ENCODE measurements around the gene CCR9.

The CCR9 gene

DNA sequence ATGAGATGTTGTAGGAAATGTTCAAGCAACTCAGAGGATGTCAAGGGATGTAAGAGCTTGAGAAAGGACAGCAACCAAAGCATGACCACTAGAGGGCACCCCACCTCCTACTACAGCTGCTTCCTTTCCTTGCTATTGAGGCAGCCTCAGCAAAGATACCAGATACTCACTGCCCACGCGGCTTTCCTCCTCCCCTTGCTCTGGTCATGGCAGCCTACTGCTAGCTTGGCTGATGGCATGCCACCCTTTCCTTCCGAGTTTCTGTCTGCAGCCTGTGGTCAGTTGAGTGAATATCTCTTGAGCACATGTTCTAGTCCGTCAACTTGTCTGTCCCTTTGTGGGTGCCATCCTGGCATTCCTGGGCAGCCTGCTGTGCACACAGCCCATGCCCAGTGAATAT is 52.5 kb downstream of the CCR9 start:
- DNase-seq: peak; percentile 48 to 89

DNA sequence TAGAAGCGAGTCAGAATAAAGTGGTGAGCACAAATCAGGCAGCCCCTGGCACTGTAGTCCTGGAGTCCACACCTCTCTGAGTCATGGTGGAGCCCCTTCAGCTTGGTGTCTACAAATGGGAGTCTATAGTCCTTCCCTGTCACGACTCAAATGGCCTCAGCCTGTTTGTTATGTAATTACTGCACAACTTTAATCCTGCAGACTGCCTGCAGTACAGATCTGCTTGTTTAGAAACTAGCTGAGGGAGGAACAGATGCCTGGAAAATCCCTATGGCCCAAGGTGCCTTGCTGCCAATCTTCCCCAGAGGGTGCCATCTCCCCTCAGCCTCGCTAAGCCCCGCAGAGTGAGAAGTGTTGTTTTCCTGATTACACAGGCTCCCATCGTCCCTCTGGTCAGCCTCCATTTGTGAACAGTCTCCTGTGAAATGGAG is 53.0 kb downstream of the CCR9 start:
- DNase-seq: no peak

DNA sequence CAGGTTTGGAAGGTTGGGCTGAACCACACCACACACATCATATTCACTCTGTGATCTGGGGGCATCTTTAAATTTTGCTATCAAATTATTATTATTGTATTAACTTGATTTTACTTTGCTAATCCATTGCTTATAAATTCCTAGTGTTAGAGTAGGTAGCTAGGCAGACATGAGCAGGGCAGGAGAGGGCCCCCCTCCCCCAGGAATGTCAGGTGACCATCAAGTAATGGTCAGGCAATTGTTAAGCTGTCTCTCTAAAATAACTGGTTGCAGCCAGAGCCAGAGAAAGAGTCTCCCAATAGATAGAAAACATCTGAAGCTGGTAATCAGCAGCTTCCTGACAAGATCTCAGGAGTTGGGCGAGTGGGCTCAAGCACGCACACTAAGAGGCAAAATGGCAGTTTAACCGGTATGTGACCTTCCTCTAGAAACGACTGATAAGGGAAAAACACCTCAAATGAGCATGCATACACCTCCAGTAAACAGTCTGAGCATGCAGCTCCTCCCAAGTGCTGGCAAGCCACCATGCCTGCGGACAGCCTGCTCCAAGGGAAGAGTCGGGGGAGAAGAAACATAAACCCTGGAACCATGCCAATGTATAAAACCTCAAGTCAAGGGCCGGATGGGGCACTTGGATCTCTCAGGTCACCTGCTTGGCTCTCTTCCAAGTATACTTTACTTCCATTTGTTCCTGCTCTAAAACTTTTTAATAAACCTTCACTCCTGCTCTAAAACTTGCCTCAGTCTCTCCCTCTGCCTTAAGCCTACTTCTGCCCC is 53.8 kb downstream of the CCR9 start:
- no peak for DNase-seq

DNA sequence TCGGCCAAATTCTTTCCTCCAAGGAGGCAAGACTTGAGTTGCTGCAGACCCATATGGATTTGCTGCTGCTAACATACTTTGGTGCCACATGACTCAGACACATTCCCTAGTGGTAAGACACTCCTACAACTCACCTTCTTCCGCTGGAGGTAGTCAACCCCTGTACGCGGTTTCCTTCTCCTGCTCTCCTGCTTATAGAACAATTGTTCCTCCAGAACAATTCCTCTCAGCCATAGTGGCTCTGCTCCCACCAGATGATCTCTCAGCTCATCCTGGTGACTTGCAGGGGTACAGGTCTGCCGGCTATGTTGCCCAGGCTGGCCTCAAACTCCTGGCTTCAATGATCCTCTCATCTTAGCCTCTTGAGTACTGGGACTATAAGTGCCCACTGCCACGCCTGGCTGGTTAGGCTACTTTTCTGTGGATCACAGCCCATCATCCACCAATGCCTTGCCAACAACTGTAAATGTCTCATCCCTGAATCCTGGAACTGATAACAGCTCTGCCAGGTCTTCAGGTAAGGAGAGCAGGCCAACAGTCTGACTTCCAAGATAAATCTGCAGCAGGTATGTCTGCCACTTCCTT is 54.5 kb downstream of the CCR9 start:
- no peak for DNase-seq

DNA sequence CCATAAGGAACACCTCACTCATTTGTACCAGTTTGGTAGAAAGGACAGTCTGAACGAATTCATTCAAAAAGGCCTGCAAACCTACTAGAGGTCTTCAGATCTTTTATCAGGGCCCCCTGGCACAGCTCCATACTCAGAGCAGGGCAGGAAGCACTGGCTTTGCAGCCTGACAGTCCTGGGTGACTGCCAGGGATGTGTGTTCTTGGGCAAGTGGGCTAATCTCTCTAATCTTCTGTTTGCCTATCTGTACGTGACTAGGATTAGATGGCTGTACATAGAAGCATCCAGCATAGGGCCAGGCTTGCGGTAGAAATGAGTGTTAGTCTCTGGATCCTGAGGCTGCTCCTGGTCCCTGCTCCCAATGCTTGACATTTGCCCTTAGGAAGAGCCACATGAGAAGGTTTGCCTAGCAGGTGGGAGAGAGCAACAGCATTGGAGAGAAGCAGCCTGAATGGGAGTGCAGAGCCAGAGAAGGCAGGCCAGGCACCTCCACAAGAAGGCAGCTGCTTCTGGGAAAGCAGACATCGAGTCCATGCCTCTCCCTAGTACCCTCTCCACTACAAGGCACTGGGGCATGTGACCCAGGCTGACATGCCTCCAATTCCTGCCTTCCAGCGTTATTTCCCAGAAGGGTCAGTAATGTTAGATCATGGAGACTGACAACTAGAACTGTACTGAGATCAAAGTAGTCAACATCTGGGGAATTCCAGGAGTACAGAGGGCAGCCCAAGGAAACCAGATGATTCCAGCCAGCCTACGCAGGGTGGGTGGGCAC is 55.9 kb downstream of the CCR9 start:
- DNase-seq: no peak

DNA sequence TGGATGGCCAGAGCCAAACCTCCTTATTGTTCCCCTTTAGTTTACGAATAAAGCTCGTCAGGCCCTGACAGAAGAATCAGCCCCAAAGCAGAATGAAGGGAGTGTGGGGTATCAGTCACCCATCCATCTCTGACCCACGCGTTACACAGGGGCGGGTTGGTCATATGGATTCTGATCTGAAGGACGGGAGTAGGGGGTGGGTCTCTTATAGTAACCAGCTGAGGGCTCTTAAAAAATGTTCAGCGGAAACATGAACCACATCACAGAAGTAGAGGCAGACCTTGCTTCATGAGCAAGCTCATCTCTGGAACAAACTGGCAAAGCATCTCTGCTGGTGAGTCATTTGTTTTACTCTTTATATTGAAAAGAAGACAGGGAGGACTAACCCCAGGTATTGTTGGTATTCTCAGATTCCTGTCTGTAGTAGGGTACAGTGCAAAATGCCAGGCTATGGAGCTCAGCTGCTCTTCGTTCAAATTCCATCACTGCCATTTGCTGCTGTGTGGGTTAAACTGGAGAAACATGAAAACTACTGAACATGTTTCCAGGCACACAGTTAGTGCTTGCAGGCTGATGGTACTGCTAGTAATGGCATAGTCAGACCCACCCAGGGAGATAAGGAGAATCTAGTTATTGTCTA is 57.0 kb downstream of the CCR9 start, which contains the start of gene CXCR6:
Gene CXCR6 (plus strand): TSS at position 258 of the 640 bp plus-strand sequence. CDS start 3,018 bp downstream, outside the sequence.
- DNase-seq: no peak

DNA sequence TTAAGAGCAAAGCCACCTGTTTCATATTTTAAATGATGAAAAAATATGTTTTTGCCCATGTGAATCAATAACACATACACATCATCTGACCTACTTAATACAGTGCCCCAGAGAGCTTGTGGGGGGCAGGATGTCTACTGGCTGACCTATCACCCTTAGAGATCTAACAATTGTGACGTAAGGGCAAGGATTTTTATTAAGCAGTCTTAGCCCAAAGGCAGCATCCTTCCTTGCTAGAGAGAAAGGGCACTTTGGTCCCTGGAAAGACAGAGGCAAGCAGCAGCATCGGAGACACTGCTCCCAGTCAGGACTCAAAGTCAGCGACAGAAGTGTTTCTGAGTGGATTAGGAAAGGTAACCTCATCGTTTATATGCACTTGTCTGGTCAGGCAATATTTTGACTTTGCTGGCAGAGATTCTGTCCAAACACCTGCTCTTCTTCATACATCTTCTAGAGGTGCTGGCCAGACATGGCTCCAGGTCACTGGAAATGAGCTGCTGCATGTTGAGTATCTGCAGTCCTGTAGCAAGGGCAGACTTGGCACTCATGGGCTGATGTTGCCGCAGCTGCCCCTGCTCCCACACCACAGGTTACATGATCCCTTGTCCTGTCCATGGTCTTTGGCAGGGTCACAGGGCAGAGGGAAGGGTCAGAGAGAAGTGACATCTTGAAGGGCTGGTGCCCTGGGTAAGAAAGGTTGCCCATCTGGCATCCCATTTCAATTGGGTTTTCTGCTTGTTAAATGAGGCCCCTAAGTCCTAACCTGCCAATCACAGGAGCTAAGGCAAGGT is 58.7 kb downstream of the CCR9 start:
- DNase-seq: no peak

DNA sequence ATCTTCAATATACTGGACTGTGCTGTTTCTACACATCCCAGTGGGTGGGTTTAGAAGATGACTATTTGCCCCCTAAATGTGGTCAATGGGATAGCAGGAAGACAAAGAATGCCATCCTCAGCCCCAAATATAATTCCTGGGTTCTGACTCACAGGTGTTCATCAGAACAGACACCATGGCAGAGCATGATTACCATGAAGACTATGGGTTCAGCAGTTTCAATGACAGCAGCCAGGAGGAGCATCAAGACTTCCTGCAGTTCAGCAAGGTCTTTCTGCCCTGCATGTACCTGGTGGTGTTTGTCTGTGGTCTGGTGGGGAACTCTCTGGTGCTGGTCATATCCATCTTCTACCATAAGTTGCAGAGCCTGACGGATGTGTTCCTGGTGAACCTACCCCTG is 60.0 kb downstream of the CCR9 start:
- no peak for DNase-seq

DNA sequence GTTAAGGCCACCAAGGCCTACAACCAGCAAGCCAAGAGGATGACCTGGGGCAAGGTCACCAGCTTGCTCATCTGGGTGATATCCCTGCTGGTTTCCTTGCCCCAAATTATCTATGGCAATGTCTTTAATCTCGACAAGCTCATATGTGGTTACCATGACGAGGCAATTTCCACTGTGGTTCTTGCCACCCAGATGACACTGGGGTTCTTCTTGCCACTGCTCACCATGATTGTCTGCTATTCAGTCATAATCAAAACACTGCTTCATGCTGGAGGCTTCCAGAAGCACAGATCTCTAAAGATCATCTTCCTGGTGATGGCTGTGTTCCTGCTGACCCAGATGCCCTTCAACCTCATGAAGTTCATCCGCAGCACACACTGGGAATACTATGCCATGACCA is 60.5 kb downstream of the CCR9 start:
- no peak for DNase-seq

DNA sequence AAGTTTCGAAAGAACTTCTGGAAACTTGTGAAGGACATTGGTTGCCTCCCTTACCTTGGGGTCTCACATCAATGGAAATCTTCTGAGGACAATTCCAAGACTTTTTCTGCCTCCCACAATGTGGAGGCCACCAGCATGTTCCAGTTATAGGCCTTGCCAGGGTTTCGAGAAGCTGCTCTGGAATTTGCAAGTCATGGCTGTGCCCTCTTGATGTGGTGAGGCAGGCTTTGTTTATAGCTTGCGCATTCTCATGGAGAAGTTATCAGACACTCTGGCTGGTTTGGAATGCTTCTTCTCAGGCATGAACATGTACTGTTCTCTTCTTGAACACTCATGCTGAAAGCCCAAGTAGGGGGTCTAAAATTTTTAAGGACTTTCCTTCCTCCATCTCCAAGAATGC is 61.0 kb downstream of the CCR9 start:
- no peak for DNase-seq

DNA sequence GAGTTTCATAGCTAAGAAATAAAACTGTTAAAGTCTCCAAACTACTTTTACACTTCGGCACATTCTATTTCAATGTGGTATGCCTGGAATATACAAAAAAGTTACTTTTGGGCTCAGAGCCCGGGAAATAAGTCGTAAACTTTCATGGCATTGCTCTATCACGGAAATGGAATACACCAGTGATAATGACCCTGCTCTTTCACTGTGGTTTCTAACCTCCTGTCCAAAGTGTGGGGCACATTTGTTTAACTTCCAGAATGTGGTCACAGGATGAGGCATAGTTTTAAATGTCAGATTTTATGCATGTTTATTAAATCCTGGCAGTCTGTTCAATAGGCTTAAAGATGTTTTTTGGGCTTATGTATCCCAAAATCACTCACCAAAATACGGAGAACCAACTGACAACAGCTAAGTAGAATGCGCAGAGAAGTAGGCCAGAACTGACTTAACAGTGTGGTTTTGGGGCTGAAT is 62.0 kb downstream of the CCR9 start:
- DNase-seq: no peak

DNA sequence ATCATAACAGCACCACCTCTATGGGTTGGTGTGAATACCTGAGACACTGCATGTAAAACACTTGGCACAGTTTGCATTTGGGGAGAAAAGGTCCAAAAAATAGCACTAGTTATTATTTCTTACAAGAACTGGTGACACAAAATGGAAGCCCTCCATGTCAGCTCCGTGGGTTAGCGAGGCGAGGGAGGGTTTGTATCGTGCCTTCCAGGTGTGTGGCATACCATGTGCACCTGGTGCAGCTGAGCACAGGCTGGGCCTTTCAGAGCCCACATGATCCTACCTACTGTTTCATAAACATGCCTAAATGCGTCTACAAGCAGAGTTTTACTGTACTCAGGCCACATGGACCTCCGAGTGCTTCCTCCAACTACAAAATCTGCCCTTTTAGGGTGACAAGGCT is 62.5 kb downstream of the CCR9 start:
- no peak for DNase-seq

DNA sequence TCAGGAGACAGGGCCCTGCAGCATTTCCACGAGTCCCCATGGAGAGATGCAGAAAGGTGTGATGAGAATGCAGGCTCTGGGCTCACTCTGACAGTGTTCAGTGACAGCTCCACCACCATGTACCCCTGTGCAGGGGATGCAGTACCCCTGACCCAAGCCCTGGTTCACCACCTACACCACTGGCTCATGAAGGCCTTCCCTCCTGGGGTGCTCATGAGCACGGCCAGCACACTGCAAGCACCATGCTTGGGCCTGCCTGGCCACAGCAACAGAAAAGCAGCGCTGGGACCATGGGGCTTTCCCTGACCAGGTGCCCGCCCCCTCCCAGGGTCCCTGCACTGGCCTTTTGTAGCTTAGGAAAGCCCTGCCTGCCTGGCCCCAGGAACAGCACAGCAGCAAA is 63.1 kb downstream of the CCR9 start:
- no peak for DNase-seq

DNA sequence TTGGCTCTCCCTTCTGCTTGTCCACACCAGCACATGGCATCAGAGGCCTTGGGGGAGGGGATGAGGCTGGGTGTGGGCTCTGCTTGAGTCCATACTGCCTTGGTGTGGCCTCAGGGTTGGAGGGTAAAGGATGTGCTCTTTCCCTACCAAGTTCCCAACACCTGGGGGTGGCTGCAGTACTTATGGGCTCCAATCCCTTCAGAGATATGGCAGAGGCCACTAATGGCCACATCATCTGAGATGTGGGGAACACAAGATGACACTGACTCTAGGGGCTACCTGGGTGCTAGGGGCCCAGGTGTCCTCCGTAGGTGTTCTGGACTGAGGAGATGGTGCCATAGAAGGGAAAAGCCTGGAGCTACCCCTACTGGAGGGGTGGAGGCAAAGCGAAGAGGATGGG is 63.8 kb downstream of the CCR9 start:
- no peak for DNase-seq

DNA sequence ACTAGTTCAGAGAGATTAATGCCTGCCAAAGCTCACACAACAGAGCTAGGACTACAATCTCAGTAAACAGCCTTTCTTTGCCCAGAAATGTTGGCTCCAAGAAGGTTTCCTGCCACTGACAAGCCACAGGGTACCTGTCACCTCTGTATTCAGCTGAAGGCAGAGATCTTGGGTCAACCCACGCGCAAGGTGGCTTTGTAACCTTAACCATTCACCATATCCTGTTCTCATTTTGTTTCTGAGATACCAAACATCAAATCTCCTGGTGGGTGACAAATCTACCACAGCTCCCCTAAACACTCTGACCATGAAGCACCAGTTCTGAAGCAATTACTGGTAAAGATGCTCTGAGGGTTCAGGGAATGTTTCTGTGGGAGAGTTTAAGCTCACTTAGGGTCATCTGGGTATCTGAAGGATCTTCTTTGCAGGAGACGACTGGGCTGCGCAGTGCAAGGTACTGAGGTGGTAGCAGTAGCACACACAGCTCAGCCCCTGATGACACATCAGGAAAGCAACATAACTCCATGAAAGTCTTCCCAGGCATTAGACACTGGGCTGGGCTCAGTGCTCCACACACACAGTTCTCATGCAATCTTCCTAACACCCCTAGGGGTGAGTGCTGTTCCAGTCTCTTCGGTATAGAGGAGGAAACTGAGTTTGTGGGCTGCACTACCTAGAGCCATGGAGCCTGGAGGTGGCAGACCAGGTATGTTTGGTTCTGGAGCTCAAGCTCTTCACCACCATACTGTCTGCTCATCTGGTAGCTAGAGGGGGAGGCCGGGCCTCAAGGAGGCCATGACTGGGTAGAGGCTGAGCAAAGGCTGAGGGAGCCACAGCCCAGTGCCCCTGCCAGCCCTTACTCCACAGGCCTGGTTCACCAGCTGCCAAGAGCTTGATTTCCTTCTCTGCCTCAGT is 64.6 kb downstream of the CCR9 start:
- no peak for DNase-seq

DNA sequence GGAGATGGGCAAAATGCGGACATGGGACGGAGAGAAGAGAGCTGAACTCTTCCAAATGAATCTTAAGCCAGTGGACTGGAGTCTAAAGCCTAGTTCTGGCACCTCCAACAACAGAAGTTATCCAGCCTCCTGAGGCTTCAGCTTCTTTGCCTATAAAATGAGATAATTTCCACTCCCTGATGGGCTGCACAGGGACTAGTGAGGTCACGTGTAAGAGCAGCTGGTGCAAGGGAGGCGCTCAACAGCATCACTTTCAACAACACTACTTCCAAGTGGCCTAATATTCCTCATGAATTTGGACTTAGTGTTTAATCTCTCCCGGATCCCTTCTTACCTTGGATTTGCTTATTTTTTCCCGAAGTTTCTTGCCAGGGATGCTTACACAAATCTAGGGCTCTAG is 65.6 kb downstream of the CCR9 start:
- no peak for DNase-seq

DNA sequence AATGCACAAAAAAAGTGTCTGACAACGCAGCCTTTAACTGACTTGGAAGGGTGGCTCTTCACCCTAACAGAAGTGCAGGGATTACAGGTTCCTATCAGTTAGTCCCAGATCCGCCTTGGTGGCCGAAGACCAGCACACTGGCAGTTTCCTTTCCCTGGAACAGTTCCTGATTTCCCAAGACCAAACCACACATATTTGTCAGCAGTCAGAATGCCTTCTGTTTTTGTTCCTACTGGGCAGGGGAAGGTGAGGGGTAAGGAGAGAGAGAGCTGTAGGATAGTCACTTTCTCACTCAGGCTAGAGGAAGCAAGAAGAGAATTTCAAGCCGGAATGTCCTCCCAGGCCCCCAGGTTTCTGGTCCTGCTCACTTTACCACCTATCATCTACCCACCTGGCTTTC is 66.1 kb downstream of the CCR9 start:
- DNase-seq: no peak

Data from NCI-H526 (cell line).